GM18870 (cell line): ENCODE measurements around the gene FOXP1.
A peak's percentile ranks its signal among the peaks of the same experiment; 100 is the strongest.

ENCODE experiments used
- ATAC-seq: cut with Tn5 transposase; IDR thresholded peaks from one replicate; pipeline ENCODE4 v1.9.1; 2021; ENCODE audit warnings: moderate library complexity; ENCODE audit not compliant: unreplicated experiment

The FOXP1 gene

DNA sequence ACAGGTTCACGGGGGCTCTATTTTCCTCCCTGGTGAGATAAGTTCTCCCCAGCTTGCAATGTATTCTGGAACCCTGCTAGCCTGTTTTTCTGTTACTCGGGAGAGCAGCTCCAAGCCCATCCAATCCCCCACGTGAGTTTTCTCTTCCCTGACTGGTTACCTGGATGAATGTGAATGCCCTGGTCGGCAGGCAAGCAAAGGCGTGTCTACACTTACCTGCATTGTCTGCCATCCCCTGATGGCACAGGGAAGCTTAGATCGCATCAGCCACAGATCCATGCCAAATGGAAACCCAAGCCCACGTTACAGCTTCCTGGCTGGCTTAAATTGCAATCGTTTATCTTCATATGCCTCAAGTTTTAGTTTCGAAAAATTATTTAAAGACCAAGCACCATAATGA, 149.9 kb downstream of the FOXP1 start:
- ATAC-seq: no peak

GRCh38 chr3:71432044-71432975, 151.2 kb downstream of the FOXP1 start:
- ATAC-seq: no peak

GRCh38 chr3:71430941-71431552, 152.5 kb downstream of the FOXP1 start:
- no peak for ATAC-seq

DNA sequence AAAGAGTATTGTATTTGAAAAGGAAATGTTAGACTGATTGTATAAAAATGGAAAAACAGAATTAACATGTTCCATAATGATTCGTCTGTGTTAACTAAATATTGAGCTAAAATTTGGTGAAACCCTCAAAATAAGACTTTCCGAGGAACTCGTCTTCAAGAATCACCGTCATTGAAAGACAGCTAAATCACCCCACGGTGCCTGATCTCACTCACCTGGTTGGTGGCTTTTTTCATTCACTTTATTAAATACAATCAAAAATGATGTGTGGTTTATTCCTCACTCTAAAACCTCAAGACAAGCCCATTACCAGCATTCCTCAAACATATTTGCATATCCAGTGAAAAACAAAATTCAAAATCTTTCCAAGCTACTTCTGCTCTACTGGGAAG, 153.9 kb downstream of the FOXP1 start:
- no peak for ATAC-seq

DNA sequence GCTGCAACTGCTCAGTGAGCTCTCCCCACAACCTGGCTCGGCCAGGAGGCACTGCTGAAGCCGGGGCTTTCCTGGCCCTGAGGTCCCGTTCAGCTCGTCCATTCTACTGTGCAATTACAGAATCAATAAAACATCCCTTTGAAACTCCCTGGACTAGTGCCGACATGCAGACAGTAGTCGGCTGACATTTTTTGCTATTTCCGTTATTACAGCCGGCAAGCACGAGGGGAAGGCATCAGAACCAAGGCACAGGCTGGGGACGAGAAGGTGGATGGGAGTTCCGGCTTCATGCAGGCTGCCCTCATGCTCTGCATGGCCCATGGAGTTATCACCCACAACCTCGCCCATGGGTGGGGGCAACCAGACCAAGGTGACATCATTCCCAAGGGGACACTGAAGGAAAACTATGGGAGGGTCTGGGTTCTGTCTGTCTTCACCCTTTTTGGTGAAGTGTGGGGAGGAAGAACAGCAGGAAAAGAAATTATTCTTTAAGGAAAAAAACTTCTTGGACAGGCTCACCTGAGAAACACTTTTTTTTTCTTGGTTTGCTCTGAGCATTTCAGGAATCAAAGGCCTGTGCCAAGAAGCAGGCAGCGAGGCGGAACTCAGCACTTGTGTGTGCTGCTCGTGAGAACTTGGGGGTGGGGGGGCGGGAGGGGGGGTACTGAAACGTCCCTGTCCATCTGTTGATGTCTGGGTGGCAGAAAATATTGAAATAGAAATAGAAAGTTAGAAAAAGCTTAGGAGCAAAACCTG, 154.5 kb downstream of the FOXP1 start:
- ATAC-seq: no peak

GRCh38 chr3:71425491-71426071, 157.9 kb downstream of the FOXP1 start:
- no peak for ATAC-seq

GRCh38 chr3:71423151-71423906, 160.2 kb downstream of the FOXP1 start:
- no peak for ATAC-seq

DNA sequence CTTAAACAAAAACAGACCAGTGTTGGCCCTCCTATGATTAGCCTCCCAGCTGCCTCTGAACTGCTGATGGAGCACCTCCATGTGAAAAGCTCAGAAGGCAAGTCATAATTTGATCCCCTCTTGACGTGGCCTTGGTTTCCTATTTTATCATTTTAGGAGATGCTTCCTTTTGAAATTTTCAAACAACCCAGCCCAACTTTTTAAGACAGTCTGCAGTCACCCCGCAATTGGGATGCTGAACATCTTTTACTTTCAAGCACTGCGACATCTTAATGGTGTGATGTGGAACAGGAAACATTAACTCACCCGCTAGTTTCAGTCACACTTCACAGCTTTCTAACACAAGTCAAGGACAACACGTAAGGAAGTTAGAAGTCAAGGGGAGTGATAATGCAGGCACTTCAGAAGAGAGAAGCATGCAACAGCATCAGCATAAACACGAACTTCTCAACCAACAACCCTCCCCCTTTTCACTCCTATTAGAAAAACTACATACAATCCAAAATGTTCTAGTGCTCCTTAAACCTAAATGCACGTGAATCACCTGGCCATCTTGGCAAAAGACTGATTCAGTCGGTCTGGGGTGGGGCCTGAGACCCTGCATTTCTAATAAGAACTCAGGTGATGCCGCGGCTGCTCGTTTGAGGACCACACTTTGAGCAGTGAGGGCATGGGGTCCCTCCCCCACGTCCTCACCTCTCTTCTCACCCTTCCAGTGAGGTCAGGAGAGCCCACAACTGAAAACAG, 161.5 kb downstream of the FOXP1 start:
- ATAC-seq: peak; percentile 92

DNA sequence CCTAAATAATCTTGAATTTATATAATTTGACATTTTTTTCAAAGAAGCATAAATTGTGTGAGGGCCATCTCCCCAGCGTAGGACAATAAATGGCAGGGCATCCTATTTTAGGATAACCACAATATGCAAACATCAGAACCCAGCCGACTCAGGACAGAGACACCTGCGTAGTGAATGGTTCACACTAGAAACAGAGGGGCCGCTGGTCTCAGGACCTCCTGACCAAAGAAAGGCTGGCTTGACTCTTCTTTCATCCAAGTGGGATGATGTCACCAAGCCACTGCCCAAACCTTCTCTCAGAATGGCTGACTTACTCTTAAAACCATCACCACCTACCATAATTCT, 162.1 kb downstream of the FOXP1 start:
- ATAC-seq: no peak

DNA sequence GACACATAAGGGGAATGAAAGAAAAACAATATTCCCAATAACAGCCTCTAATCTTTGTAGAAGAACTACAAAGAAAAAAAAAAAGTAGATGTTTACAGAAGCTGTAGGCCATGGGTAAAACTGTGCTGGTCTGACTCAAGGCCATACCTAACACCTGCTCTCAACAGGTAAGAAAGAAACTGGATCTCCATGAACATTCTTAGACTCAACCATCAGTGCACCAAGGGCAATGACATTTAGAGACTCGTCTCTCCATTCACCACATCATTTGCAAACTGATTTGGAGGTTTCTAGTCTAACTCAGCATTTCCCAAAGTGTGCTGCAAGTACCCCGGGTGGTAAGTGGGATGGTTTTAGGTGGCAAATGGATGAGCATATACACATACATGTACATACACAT, 164.2 kb downstream of the FOXP1 start:
- ATAC-seq: no peak

- ATAC-seq: no peak
These were observed 165.7 kb downstream of the FOXP1 start for GRCh38 chr3:71417791-71418190.

DNA sequence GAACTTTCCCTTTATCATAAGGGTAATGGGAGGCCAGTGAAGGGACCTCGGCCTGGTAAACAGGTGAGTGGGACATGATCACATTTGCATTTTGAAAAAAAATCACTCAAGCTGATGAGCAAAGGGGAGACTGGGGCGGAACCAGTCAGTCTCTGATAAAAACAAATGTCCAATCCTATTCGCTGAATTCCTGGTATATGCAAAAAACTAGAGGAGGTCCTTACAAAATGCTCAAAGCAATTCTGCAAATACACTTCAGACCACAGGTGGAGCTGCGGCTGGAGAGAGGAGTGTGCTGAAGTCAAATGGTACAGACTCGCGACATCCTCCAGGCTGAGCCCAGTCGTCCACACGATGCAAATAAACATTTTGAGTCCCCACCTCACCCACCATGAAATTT, 166.7 kb downstream of the FOXP1 start:
- no peak for ATAC-seq

DNA sequence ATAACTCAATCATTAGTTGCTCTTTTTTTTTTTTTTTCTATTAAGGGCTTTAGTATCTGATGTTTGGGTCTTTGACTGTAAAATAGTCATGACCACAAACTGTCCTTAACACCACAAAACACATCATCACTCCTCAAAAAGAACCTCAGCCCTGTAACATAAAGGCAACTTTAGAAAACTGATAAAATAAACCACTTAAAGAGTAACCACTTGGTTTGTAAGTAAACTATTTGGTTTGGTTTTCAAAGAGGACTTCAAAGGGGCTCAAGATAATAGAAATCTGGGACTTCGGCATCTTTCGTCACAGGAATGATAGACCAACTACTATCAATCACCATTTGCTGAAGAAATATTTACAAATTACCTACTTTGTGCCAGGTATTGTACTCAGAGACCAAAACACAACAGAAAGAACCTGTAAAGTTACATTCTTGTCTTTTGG, 167.8 kb downstream of the FOXP1 start:
- no peak for ATAC-seq

GRCh38 chr3:71414189-71414927, 169.2 kb downstream of the FOXP1 start:
- ATAC-seq: no peak

DNA sequence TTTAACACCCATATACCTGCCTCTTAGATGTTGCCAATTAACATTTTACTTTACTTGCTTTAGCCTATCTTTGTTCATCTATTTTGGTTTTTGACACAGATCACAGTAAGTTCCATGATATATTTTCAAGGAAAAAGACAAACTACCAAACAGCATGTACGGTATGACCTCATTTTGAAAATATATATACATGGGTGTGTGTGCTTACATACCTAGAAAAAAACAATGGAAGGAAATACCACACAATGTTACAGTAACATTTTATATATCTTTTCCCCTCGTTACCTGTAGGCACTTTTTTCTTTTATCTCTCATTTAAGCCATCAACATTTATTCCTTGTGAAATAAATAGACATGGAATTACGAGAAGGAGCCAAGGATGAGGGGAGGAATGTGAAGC, 170.0 kb downstream of the FOXP1 start:
- no peak for ATAC-seq

DNA sequence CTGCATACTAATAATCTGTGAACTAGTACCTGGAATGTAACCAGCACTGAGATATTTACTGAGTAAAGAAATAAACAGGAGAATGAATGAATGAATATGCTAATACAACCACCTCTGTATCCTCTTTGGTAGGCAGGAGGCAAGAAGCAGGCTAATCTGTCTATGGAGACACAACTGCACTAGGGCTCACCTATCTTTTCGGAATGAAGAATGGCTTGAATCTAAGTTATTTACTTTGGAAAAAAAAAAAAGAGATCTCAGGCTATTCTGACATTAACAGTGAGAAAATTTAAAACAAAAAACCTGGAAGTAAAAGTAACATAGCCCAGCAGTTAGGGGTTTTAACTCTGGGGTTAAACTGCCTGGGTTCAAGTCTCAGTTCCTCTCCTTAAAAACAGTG, 174.2 kb downstream of the FOXP1 start:
- no peak for ATAC-seq

DNA sequence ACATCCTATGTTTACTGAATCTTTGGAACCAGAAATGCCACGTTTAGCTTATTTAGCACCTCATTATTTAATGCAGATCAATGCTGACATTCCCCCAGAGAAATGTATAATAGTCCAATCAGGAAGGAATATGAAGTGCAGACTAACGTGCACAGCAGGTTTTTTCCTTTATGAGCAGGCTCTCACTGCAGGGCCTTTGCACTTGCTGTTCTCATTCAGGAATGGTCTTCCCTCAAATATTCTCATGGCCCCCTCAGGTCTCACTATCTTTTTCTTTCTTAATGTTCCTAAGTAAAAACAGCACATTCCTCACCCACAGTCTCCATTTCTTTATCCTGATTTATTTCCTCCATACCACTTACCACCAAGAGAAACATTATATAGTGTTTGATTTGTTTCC, 174.6 kb downstream of the FOXP1 start:
- ATAC-seq: no peak

- ATAC-seq: no peak
These were observed 175.7 kb downstream of the FOXP1 start for GRCh38 chr3:71407823-71408222.
